Suprapubic skin (tissue), 4 donors: ENCODE measurements around the gene FKBP10.

ENCODE experiments used
- EP300 ChIP-seq: sonication (generic); formaldehyde crosslinking; IDR thresholded peaks from one replicate; pipeline ENCODE4 v1.6.1; 2017; ENCODE audit warnings: antibody characterized with exemption
- POLR2A ChIP-seq, 2 donors: fragments of 450-650 bp; IDR thresholded peaks; one replicate each; pipeline ENCODE4 v1.6.1; 2017; ENCODE audit warnings: antibody characterized with exemption in 2 of 2, mild to moderate bottlenecking in 2 of 2, moderate library complexity in 2 of 2
- POLR2AphosphoS5 ChIP-seq, 3 donors: sonication (generic); formaldehyde crosslinking; IDR thresholded peaks; one replicate each; pipeline ENCODE4 v1.6.1; 2017; ENCODE audit warnings: antibody characterized with exemption in 3 of 3
- TF ChIP-seq, protein P1 (sequence below), 2 donors: fragments of 200-600 bp in 1 of 2; fragments of 450-650 bp in 1 of 2; sonication (generic) in 1 of 2; IDR thresholded peaks; one replicate each; pipeline ENCODE4 v1.5.1; 2016 to 2019; ENCODE audit warnings: antibody characterized with exemption in 2 of 2, mild to moderate bottlenecking in 1 of 2, moderate library complexity in 1 of 2

DNA sequence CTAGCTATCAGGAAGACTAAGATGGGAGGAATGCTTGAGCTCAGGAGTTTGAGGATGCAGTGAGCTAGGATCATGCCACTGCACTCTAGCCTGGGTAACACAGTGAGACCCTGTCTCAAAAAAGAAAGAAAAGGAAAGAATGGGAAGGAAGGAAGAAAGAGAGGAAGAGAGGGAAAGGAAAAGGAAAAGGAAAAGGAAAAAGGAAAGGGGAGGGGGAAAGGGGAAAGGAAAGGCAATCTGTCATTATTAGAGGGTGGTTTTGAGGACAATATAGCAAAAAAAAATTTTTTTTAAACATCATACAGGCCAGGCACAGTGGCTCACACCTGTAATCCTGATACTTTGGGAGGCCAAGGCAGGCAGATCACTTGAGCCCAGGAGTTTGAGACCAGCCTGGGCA lies 46.7 kb upstream of the FKBP10 start:
- TF ChIP-seq, protein P1, sequence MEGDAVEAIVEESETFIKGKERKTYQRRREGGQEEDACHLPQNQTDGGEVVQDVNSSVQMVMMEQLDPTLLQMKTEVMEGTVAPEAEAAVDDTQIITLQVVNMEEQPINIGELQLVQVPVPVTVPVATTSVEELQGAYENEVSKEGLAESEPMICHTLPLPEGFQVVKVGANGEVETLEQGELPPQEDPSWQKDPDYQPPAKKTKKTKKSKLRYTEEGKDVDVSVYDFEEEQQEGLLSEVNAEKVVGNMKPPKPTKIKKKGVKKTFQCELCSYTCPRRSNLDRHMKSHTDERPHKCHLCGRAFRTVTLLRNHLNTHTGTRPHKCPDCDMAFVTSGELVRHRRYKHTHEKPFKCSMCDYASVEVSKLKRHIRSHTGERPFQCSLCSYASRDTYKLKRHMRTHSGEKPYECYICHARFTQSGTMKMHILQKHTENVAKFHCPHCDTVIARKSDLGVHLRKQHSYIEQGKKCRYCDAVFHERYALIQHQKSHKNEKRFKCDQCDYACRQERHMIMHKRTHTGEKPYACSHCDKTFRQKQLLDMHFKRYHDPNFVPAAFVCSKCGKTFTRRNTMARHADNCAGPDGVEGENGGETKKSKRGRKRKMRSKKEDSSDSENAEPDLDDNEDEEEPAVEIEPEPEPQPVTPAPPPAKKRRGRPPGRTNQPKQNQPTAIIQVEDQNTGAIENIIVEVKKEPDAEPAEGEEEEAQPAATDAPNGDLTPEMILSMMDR (IDR thresholded peaks at IDR 0.05), result no peak
- TF ChIP-seq POLR2AphosphoS5 (IDR thresholded peaks at IDR 0.05) (no peak), POLR2A (IDR thresholded peaks at IDR 0.05) (no peak), EP300 (no peak)
